ENCODE data around the gene OR2T8. TPM values are rescaled to one million over a fixed set of nuclear protein-coding genes. Genes with fewer than 3 reads are reported as not detected.

OR2T8 gene
- total RNA-seq, 1 experiment from 2014 or later: not detected

GRCh38 chr1:247948558-247948957 is 28.5 kb downstream of the OR2T8 start, which contains the start of gene OR2L8:
Gene OR2L8, plus strand, starts transcription at chr1:247948858. Its CDS starts 0 bp downstream, at chr1:247948858.
- H3K27ac Mint-ChIP-seq: no peak within 1 kb of the TSS
- H3K4me1 Mint-ChIP-seq: no peaks in the 10 kb centered on the region
- H3K4ac ChIP-seq (ENCODE audit: low read depth, low read length): no peak within 1 kb of the TSS
- no CpG with 5 or more reads among the region's 3 CpGs for WGBS (ENCODE audit: extremely low coverage, insufficient read length, low lambda C conversion rate)
- no peak within 1 kb of the TSS for H4K91ac ChIP-seq (ENCODE audit: insufficient read length, low read depth, low read length)
- peaks cover 81 to 89% of the 10 kb centered on the region in 2 experiments for H3K9me3 Mint-ChIP-seq
- H3K4me2 ChIP-seq (ENCODE audit: insufficient read depth, insufficient read length, low read length): no peak within 1 kb of the TSS
- H3K36me3 Mint-ChIP-seq (ENCODE audit: insufficient read depth in 1 of 3, low read depth in 3 of 3): peaks cover 0 to 24% (median 4%) of the 10 kb centered on the region in 3 experiments; a peak in 5 of 7 replicates
- no peaks in the 10 kb centered on the region for H3K79me1 ChIP-seq (ENCODE audit: insufficient read depth, low read depth, low read length, poor library complexity, severe bottlenecking)
- H4K20me1 ChIP-seq (ENCODE audit: control insufficient read depth, insufficient read depth, insufficient read length): no peaks in the 10 kb centered on the region
- H2BK120ac ChIP-seq (ENCODE audit: low read depth, low read length, poor library complexity, severe bottlenecking): no peak within 1 kb of the TSS
- H3K27ac ChIP-seq (ENCODE audit: insufficient read length, low read depth, low read length): no peak within 1 kb of the TSS
- H2BK15ac ChIP-seq (ENCODE audit: low read depth, low read length): no peak within 1 kb of the TSS
- H2AK5ac ChIP-seq (ENCODE audit: insufficient read length, low read length): no peak within 1 kb of the TSS
- H2BK12ac ChIP-seq (ENCODE audit: insufficient read length, low read depth, low read length): no peak within 1 kb of the TSS
- H4K8ac ChIP-seq (replicated peaks; ENCODE audit: insufficient read length, low read depth, low read length): no peak within 1 kb of the TSS
- H3K9ac ChIP-seq (ENCODE audit: extremely low read depth, insufficient read length, low read length): no peak within 1 kb of the TSS
- no peak within 1 kb of the TSS for H3K4me3 Mint-ChIP-seq
- no peaks in the 10 kb centered on the region for H3K23me2 ChIP-seq (ENCODE audit: insufficient read length, low read depth, low read length, poor library complexity, severe bottlenecking)
- no peaks in the 10 kb centered on the region for H3K79me2 ChIP-seq (ENCODE audit: insufficient read depth, low read length)
- no peak within 1 kb of the TSS for H3K23ac ChIP-seq (ENCODE audit: insufficient read length, low read depth, low read length)
- H3K18ac ChIP-seq (ENCODE audit: insufficient read length, low read depth, low read length): no peak within 1 kb of the TSS
- H4K5ac ChIP-seq (ENCODE audit: insufficient read length, low read depth, low read length): no peak within 1 kb of the TSS
- no peak within 1 kb of the TSS for H3T11ph ChIP-seq (ENCODE audit: low read length)
- no peak within 1 kb of the TSS for H2BK20ac ChIP-seq (ENCODE audit: low read depth, low read length, poor library complexity, severe bottlenecking)
- H2AFZ ChIP-seq (ENCODE audit: low read length): no peak within 1 kb of the TSS
- peaks cover 38% of the 10 kb centered on the region for H3K9me3 ChIP-seq (ENCODE audit: control insufficient read depth, low read depth, low read length)
- TF ChIP-seq, protein P1, sequence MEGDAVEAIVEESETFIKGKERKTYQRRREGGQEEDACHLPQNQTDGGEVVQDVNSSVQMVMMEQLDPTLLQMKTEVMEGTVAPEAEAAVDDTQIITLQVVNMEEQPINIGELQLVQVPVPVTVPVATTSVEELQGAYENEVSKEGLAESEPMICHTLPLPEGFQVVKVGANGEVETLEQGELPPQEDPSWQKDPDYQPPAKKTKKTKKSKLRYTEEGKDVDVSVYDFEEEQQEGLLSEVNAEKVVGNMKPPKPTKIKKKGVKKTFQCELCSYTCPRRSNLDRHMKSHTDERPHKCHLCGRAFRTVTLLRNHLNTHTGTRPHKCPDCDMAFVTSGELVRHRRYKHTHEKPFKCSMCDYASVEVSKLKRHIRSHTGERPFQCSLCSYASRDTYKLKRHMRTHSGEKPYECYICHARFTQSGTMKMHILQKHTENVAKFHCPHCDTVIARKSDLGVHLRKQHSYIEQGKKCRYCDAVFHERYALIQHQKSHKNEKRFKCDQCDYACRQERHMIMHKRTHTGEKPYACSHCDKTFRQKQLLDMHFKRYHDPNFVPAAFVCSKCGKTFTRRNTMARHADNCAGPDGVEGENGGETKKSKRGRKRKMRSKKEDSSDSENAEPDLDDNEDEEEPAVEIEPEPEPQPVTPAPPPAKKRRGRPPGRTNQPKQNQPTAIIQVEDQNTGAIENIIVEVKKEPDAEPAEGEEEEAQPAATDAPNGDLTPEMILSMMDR (conservative IDR thresholded peaks at IDR 0.05): no peak
- H3K27me3 Mint-ChIP-seq (ENCODE audit: low read depth): no peaks in the 10 kb centered on the region; the same call in 1 of the 2 replicates
- H2BK5ac ChIP-seq (ENCODE audit: insufficient read length, low read length): no peak within 1 kb of the TSS
- H3K14ac ChIP-seq (ENCODE audit: insufficient read depth, low read length): no peak within 1 kb of the TSS
- no peak within 1 kb of the TSS for H3K56ac ChIP-seq (ENCODE audit: insufficient read length, low read depth, low read length)
- H3K4me1 ChIP-seq (ENCODE audit: insufficient read depth, low read length): no peaks in the 10 kb centered on the region
- DNase-seq: no peak
- H3K27me3 ChIP-seq (ENCODE audit: insufficient read depth, low read length): no peaks in the 10 kb centered on the region
